Head of caudate nucleus (tissue), 42 donors: ENCODE data around the gene EMC10.
"Not testable (repeated sequence)": the region's sequence is repeated elsewhere in the genome, so short reads cannot be mapped to it uniquely, and the experiment has no call there.

Experiments
- DNase-seq, 42 donors: peaks; one replicate each; pipeline versions ENCODE4 v3.0.0 to v3.0.0-alpha.2; 2020 to 2021; ENCODE audit warnings: mixed read lengths in 7 of 42
- intact Hi-C: fragments of 100-400 bp; cut with DNase I; formaldehyde crosslinking; loops from one replicate; pipeline ENCODE4 v1.15.0; 2022

Gene EMC10

GRCh38 chr19:50476224-50476906 lies at the start of gene EMC10, which contains the start of gene GARIN5A:
EMC10 (plus strand) TSS chr19:50476507; CDS start chr19:50476545, 38 bp downstream.
GARIN5A (minus strand) TSS chr19:50476848; CDS start chr19:50476388, 460 bp downstream.
- peak; percentile 79 to 95 (median 90) for DNase-seq
- intact Hi-C loops: loop anchor here (2.0 to 5.0 kb wide), 2 partner anchors 34 to 94 kb away; partner anchors contain the start of genes JOSD2 and POLD1

GRCh38 chr19:50427318-50427925 lies 48.9 kb upstream of the EMC10 start:
- intact Hi-C loops: no loop called here
- no peak for DNase-seq

GRCh38 chr19:50427997-50428425 lies 48.3 kb upstream of the EMC10 start:
- intact Hi-C loops: no loop called here
- peak; percentile 64 to 93 (median 81) for DNase-seq

- intact Hi-C loops: no loop called here
- DNase-seq: no peak
Measured at GRCh38 chr19:50428772-50429463, 47.4 kb upstream of the EMC10 start.

- no peak for DNase-seq
- intact Hi-C loops: no loop called here
Measured at GRCh38 chr19:50430888-50431342, 45.4 kb upstream of the EMC10 start.

- peak; percentile 79 to 94 (median 90) for DNase-seq
- intact Hi-C loops: no loop called here
Measured at GRCh38 chr19:50431343-50432220, 44.7 kb upstream of the EMC10 start.

- intact Hi-C loops: no loop called here
- DNase-seq: no peak
Measured at GRCh38 chr19:50432221-50433028, 43.9 kb upstream of the EMC10 start, which contains the start of gene MYBPC2. MYBPC2 (plus strand) TSS chr19:50432892; CDS start chr19:50432954, 62 bp downstream.

- intact Hi-C loops: no loop called here
- no peak for DNase-seq
Measured at GRCh38 chr19:50433201-50434180, 42.8 kb upstream of the EMC10 start.

GRCh38 chr19:50434525-50434924 lies 41.8 kb upstream of the EMC10 start:
- DNase-seq: no peak
- intact Hi-C loops: no loop called here

GRCh38 chr19:50435221-50435620 lies 41.1 kb upstream of the EMC10 start:
- intact Hi-C loops: no loop called here
- no peak for DNase-seq

GRCh38 chr19:50435627-50436026 lies 40.7 kb upstream of the EMC10 start:
- no peak for DNase-seq
- intact Hi-C loops: no loop called here

GRCh38 chr19:50437862-50438449 lies 38.4 kb upstream of the EMC10 start:
- intact Hi-C loops: no loop called here
- DNase-seq: no peak

GRCh38 chr19:50439130-50439529 lies 37.2 kb upstream of the EMC10 start:
- intact Hi-C loops, DNase-seq: not testable (repeated sequence)

GRCh38 chr19:50444059-50444458 lies 32.2 kb upstream of the EMC10 start:
- no peak for DNase-seq
- intact Hi-C loops: no loop called here

GRCh38 chr19:50447053-50447452 lies 29.3 kb upstream of the EMC10 start:
- DNase-seq: no peak
- intact Hi-C loops: no loop called here

- intact Hi-C loops: no loop called here
- no peak for DNase-seq
Measured at GRCh38 chr19:50447750-50448149, 28.6 kb upstream of the EMC10 start.
